GM18498 (cell line): Measurements from ENCODE around the gene CAPN1.
"Not testable (repeated sequence)": the region's sequence is repeated elsewhere in the genome, so short reads cannot be mapped to it uniquely, and the experiment has no call there.

ENCODE experiments used
- ATAC-seq: cut with Tn5 transposase; IDR thresholded peaks from one replicate; pipeline ENCODE4 v1.9.1; 2021; ENCODE audit warnings: mild to moderate bottlenecking, moderate library complexity; ENCODE audit not compliant: unreplicated experiment

Gene CAPN1

DNA sequence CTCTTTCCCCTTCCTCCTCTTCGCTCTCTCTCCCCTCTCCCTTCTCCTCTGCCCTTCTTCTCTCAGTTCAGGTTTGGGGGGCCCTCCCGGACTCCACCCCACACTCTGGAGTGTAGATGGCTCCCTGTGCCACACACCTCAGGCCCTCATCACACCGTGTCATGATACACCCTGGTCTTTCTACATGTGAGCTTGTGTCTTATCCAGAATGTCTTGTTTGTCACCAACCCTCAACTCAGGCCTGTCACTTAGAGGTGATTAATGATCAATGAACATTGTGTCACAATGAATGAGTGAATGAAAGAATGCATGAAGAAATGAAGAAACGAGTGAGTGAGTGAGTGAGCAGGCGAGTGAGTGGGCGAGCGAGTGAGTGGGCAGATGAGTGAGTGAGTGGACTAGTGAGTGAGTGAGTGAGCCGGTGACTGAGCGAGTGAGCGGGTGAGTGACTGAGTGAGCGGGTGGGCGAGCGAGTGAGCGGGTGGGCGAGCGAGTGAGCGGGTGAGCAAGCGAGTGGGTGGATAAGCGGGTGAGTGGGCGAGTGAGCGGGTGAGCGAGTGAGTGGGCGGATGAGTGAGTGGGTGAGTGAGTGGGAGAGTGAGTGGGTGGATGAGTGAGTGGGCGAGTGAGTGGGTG is 33.8 kb downstream of the CAPN1 start:
- ATAC-seq, result no peak

DNA sequence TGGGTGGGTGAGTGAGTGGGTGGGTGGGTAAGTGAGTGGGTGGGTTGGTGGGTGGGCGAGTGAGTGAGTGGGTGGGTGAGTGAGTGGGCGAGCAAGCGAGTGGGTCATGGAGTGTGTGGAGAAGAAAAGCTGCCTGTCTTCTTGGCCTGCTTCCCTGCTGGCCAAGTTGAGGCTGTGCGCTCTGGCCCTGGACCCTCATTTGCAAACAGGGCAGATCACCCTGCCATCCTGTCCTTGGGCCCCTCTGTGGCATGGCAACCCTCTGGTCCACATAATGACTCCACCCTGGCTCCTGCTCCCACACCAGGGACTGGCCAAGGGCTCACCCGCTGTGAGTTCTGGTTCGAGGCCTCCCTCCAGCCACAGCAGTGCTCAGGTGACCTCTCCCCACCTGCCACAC is 35.1 kb downstream of the CAPN1 start:
- ATAC-seq, result no peak

DNA sequence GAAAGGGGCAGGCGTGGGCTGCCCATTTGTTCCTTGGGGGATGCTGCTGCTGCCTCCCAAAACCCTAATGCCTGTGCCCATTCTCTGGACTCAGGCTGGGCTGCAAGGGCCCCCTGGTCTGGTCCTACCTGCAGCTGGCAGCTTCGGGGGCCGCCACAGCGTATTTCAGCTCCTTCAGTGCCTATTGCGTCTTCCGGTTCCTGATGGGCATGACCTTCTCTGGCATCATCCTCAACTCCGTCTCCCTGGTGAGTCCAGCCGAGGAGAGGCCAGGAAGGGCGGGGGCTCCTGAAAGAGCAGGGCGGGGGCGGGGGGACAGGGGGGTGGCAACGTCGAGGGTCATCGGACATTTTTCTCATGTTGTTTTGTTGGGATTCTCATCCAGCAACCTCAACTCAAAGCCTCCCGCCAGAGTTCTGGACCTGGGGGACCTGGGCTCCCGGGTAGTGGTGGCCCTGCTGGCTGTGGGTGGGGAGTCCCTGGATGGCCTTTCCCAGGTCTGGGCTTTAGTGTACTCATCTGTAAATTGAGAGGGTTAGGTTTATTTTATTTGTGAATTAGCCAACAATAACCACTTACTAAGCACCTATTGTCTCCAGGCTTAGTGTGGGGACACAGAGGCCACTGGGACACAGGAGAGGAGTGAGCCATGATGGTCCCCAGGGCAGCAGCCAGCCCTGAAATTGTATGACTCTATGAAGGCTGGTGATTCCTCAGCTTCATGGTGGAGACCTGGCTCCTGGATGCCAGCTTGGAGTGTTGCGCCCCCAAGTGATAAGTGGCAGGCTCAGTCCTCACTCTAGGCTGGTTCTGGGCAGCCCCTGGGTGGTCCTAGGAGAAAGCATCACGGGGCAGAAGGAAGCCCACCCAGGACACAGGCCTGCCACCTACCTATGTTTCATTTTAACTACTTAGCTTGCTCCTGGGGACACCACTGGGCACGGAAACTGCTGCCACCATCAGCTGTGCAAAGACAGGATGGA is 36.0 kb downstream of the CAPN1 start:
- no peak for ATAC-seq

DNA sequence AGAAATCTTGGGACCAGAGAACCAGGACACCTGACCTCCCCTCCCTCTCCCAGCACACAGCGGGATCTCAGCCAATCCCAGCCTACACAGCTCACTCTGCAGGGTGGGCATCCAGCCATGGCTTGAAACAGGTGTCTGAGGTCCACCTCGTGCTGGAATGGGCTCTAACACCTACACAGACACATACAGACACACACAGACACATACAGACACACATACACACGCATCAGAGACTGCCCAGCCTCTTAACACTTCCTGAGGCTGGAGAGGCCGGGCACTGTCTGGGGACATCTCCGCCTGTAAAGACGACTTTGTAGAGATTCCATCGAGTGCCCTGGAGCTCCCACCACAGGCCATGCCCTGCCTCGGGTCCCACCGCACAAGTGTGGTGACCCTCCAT is 36.7 kb downstream of the CAPN1 start:
- no peak for ATAC-seq

DNA sequence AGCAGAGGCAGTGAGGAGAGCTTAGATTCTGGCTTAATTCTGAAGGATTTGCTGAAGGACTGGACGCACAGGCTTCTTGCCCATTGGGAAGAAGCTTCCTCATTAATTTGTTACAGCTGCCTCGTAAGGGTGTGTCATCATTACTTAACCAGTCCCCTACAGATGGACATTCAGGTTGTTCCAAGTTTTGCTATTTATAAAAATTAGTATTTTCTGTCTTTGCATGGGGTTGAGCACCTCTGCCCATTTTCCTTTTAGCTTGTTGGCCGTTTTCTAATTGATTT is 38.1 kb downstream of the CAPN1 start:
- no peak for ATAC-seq

DNA sequence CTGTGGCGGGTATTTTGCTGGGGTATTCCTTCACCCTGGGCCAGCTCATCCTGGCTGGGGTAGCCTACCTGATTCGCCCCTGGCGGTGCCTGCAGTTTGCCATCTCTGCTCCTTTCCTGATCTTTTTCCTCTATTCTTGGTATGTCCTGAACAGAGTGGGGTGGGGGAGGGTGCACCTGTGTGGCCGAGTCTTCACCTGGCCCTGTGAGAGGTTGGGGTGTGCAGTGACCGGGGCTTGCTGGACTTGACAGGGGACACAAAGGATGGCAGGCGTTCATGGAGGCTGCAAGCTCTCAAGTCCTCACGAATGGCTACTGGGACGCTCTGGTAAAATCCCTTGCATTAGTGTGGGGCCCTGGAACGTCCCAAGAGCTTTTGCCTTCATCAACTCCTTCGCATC is 39.3 kb downstream of the CAPN1 start:
- ATAC-seq, result no peak

DNA sequence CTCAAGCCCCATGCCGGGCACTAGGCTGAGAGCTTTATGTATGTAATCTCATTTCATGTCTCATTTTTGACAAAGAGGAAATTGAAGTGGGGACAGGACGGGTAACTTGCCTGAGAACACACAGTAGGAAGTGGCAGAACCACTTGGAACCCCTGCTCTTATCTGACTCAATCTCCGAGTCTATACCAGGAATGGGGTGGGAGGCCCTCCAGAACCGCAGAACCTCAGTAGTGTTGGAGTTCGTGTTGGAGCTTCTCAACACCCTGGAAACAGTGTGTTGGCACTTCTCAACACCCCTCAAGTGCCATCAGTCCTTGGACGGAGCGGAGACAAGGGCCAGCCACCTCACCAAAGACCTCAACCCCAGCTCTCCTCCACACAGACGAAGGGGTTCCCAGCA is 41.3 kb downstream of the CAPN1 start:
- ATAC-seq, result no peak

DNA sequence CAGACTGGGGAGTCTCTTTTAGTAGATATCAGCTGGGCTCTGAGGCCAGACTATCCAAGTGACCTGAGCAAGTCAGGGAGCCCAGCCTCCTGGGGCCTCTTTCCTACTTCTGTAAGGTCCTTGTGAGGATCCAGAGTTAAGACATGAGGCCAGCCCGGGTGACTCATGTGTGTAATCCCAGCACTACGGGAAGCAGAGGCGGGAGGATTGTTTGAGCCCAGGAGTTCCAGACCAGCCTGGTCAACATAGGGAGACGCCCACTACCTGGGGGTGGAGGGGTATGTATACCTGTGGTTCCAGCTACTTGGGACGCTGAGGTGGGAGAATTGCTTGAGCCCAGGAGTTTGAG is 43.2 kb downstream of the CAPN1 start:
- no peak for ATAC-seq

DNA sequence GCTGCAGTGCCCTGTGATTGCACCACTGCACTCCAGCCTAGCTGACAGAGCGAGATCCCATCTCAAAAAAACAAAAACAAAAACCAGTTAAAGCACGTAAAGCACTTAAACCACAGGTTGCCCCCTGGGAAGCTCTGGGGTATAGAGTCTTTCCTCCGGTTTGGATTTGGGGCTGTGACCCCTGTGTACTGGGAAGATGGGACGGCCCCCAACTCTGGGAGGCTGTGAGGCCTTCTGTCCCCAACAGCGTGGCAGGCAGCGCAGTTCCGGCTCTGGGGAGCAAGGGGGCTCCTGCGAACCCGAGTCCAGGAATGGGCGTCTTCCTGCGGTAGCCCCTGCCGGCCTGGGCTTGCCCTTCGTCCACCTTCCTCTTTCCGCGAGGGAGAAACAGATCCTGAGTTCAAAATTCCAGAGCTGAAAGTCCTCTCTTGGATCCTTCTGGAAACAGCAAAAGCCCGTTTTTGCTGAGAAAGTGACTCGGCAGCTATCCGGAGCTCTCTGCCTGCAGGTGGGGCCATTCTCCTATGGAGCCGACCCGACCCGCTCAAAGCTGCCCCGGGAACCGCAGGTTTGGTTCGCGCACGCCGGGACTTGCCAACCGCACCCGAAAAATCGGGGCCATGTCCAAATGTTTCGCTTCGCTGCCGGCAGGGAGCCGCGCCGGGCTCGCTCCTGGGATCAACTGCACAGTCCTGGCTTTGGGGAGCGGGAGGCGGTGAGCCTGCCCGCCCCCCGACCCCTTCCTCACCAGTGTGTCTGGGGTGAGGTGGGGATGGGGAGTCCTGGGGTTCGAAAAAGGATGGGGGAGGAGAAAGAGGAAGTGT is 43.8 kb downstream of the CAPN1 start:
- ATAC-seq, result no peak

DNA sequence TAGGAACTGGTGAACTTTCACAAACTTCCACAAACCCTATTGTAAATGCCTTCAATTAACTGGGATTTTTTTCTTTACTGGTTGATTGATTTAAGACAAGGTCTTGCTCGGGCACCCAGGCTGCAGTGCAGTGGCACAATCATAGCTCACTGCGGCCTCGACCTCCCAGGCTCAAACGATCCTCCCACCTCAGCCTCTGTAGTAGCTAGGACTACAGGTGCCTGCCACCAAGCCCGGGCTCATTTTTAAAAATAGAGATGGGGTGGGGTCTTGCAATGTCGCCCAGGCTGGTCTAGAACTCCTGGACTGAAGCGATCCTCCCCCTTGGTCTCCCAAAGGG is 44.3 kb downstream of the CAPN1 start:
- no peak for ATAC-seq

DNA sequence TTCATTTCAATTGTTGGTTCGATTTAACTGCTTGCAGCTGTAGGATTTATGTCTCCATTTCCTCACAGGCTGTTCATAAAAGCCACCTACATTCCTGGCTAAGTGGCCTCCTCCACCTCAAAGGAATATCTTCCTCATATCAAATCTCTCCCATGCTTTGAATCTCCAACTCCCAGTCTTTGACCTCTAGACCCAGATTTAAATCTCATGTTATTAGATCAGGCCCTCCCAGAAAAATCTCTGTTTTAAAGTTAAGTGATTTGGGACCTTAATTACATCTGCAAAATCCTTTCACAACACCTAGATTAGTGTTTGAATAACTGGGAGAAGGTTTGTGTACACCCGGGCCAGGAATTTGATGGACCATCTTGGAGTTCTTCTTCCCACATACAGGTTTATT is 46.2 kb downstream of the CAPN1 start:
- no peak for ATAC-seq

DNA sequence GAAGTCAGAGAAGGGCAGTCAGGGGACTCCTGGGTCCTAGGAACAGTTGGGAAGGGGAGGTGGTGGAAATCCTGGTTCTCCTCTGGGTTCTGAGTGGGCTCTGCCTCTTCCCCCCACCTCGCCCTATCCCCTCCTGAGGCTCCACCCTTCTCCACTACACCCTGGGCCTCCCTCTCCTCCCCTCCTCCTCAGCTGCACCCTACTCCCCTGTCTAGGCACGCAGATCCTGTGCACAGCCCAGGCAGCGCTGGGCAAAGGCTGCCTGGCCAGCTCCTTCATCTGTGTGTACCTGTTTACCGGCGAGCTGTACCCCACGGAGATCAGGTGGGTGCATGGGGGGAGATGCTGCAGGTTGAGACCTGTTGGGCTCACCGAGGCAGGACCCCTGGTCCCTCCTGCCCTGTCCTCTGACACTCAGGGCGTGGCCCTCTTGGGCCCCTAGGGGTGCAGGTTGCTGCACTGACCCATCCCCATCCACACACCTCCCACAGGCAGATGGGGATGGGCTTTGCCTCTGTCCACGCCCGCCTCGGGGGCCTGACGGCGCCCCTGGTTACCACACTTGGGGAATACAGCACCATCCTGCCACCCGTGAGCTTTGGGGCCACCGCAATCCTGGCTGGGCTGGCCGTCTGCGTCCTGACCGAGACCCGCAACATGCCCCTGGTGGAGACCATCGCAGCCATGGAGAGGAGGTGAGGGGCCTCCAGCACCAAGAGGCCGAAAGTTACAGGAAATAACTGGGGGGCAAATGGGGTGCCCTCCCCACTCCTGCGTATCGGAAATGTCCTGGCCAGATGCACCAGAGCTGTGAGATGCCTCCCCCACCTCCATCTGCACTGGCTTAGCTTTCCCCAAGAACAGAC is 54.7 kb downstream of the CAPN1 start:
- ATAC-seq, result no peak

DNA sequence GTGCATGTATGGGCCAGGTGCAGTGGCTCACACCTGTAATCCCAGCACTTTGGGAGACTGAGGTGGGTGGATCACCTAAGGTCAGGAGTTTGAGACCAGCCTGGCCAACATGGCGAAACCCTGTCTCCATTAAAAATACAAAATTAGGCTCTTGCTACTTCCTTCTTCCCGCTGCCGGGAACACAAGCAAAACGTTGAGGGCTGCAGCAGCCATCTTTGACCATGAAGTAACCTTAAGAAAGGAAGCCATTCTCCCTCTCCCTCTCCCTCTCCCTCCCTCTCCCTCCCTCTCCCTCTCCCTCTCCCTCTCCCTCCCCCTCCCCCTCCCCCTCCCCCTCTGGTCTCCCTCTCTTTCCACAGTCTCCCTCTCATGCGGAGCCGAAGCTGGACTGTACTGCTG is 56.6 kb downstream of the CAPN1 start:
- not testable (repeated sequence) for ATAC-seq

DNA sequence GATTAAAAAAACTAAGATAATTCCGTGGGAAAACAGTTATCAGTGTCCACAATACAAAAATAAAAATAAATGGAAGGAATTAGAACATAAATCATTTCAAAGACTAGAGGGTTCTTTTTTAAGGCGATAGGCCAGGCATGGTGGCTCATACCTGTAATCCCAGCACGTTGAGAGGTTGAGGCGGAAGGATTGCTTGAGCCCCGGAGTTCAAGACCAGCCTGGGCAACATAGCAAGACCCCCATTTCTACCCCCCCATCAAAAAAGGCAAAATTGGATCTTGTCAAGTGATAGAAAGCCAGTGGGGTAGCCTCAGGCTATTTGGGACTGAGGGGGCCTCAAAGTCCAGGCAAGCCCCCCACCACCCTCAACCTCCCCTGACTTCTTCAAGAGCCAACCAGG is 59.4 kb downstream of the CAPN1 start:
- no peak for ATAC-seq

DNA sequence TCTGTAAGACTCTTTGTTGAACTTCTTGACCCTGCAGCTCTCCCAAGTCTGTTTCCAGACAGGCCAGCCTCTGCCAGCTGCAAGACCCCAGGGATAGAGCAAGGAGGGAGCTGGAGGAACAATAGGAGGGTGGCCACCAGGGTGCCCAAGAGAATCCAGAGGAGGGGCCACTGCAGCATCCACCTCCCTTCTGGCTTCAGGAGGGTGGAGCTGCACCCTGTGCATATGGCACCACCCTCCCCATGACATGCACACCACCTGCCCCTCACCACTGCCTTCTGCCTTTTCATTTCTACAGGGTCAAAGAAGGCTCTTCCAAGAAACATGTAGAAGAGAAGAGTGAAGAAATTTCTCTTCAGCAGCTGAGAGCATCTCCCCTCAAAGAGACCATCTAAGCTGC is 60.0 kb downstream of the CAPN1 start:
- no peak for ATAC-seq

DNA sequence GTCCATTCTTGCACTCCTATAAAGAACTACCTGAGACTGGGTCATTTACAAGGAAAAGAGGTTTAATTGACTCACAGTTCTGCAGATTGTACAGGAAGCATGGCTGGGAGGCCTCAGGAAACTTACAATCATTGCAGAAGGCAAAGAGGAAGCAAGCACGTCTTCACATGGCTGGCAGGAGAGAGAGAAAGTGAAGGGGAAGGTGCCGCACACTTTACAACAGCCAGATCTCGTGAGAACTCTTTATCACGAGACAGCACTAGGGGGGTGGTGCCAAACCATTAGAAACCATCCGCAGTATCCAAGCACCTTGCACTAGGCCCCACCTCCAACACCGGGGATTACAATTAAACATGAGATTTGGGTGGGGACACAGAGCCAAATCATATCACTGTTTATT is 60.7 kb downstream of the CAPN1 start:
- ATAC-seq, result no peak

DNA sequence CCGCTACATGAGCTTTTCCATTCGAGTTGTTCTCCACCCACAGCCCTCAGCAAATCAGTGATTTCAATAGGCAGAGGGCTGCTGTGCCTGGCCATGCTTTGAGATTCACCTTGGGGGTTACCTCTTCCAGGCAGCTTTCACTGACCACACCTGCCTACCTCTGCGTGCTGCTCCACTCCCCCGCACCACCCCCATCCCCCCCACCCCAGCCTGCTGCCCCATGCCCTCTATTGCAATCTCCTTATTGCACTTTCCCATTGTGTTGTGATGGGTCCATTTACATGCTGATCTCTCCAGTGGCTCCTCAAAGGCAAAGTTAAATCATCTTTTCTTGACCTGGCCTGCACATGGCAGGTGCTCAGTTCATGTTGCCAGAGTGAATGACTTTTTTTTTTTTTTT is 62.1 kb downstream of the CAPN1 start:
- no peak for ATAC-seq

DNA sequence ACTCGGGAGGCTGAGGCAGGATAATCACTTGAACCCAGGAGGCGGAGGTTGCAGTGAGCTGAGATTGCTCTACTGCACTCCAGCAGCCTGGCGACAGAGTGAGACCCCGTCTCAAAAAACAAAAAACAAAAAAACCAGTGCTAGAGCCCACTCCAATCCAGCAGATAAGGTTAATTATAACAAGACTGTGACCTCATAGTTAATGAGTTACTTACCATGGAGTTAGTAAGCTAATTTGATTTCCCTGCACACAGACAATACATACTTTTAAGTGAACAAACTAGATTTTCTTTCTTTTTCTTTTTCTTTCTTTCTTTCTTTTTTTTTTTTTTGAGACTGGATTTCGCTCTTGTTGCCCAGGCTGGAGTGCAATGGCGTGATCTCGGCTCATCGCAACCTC is 63.3 kb downstream of the CAPN1 start:
- ATAC-seq, result not testable (repeated sequence)

DNA sequence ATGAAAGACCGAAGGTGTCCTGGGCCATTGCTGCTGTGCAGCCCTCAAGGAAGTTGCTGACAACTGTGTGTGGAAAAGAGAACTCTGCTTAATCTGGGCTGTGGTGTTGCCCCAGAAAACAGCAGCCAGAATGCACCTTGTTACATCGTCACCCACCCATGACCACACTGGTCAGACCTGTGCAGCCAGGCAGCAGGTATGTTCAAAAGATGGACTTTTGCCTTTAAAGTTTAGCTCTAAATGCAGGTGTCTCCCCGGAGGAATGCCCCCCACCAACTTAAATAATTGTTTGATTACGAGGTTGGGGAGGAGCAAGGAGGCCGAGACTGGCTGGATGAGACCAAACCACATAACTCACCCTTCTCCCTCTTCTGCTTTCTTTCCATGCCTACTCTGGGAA is 64.8 kb downstream of the CAPN1 start:
- ATAC-seq, result no peak

DNA sequence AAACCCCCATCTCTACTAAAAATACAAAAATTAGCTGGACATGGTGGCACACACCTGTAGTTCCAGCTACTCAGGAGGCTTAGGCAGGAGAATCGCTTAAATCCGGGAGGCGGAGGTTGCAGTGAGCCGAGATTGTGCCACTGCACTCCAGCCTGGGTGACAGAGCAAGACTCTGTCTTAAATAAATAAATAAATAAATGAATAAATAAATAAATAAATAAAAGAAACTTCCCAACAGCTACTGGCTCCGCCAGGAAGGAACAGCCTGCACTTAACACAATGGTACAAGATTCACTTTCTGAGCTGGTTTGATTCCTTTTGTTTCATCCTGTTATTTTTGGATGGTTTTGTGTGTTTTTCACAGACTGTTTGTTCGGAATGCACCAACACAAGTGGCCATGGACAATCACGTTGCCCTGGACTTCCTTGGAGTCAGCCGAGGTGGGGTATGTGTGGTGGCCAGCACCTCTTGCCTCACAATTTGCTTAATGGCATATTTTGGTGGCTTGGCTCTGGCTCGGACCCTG is 66.5 kb downstream of the CAPN1 start:
- ATAC-seq, result not testable (repeated sequence)

DNA sequence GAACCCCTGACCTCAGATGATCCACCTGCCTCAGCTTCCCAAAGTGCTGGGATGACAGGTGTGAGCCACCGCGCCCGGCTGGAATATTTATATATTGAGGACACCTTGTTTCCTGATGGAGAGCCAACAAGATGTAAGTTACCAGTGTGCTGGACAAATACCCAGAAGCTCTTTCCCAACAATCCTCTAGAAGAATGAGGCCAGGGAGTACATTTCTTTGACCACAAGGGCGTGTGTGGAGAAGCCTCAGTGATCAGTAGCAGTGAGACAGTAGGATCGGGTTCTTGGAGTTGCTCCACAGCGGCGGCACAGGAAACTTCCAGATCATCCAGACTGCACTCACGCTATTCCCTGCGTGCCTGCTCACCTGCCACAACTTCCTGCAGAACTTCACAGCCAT is 69.7 kb downstream of the CAPN1 start:
- no peak for ATAC-seq
